Neural crest cell (in vitro differentiated cells): ENCODE data around the gene LYSMD2. TPM values are rescaled to one million over a fixed set of nuclear protein-coding genes. Genes with fewer than 3 reads are reported as not detected.

Experiments
- DNase-seq: peaks from one replicate; pipeline ENCODE4 v3.0.0; 2021; ENCODE audit warnings: low read depth, mixed read lengths, low spot score
- H3K27ac Mint-ChIP-seq: one replicate; pipeline ENCODE4 v1.8.0; 2021; ENCODE audit warnings: mild to moderate bottlenecking, mixed read lengths; ENCODE audit not compliant: unreplicated experiment
- H3K27me3 Mint-ChIP-seq: 2 replicates; pipeline ENCODE4 v1.8.0; 2021; ENCODE audit warnings: low read depth, mild to moderate bottlenecking, mixed read lengths
- H3K36me3 Mint-ChIP-seq: 2 replicates; pipeline ENCODE4 v1.8.0; 2021; ENCODE audit warnings: low read depth, mild to moderate bottlenecking, mixed read lengths
- H3K4me1 Mint-ChIP-seq: 2 replicates; pipeline ENCODE4 v1.8.0; 2021; ENCODE audit warnings: mixed read lengths
- H3K4me3 Mint-ChIP-seq: one replicate; pipeline ENCODE4 v1.8.0; 2021; ENCODE audit warnings: mild to moderate bottlenecking, mixed read lengths
- H3K9me3 Mint-ChIP-seq: 2 replicates; pipeline ENCODE4 v1.8.0; 2021; ENCODE audit warnings: mixed read lengths
- CTCF ChIP-seq: fragments of 200-600 bp; sonication (generic); conservative IDR thresholded peaks from 2 replicates; pipeline ENCODE4 v1.5.0; 2021; ENCODE audit warnings: antibody characterized with exemption, mild to moderate bottlenecking
- total RNA-seq: library from RNA; stranded (reverse); gene quantifications from 2 replicates; pipeline ENCODE4 v1.2.1, GENCODE V29; 2021

The LYSMD2 gene
- total RNA-seq, 1 donor from 2014 or later: 2.4 TPM

- H3K4me1 Mint-ChIP-seq: peaks cover 14% of the 10 kb centered on the region
- no peaks in the 10 kb centered on the region for H3K27me3 Mint-ChIP-seq
- no peaks in the 10 kb centered on the region for H3K9me3 Mint-ChIP-seq
- no peak overlapping the region for H3K27ac Mint-ChIP-seq
- no peak for DNase-seq
- no peak for TF ChIP-seq CTCF
- H3K4me3 Mint-ChIP-seq: no peak overlapping the region
- H3K36me3 Mint-ChIP-seq: no peaks in the 10 kb centered on the region
These were observed 12.8 kb downstream of the LYSMD2 start for GRCh38 chr15:51724673-51725072.

- H3K27ac Mint-ChIP-seq: no peak overlapping the region
- TF ChIP-seq CTCF: no peak
- no peaks in the 10 kb centered on the region for H3K9me3 Mint-ChIP-seq
- H3K27me3 Mint-ChIP-seq: no peaks in the 10 kb centered on the region
- no peak for DNase-seq
- H3K4me3 Mint-ChIP-seq: no peak overlapping the region
- no peaks in the 10 kb centered on the region for H3K36me3 Mint-ChIP-seq
- peaks cover 14% of the 10 kb centered on the region for H3K4me1 Mint-ChIP-seq
These were observed 13.3 kb downstream of the LYSMD2 start for GRCh38 chr15:51724199-51724598.

GRCh38 chr15:51721199-51721960 is 16.1 kb downstream of the LYSMD2 start:
- no peak for DNase-seq
- peaks cover 8% of the 10 kb centered on the region for H3K4me1 Mint-ChIP-seq
- H3K27me3 Mint-ChIP-seq: no peaks in the 10 kb centered on the region
- no peaks in the 10 kb centered on the region for H3K36me3 Mint-ChIP-seq
- TF ChIP-seq CTCF: no peak
- no peaks in the 10 kb centered on the region for H3K9me3 Mint-ChIP-seq
- H3K4me3 Mint-ChIP-seq: no peak overlapping the region
- no peak overlapping the region for H3K27ac Mint-ChIP-seq

- no peaks in the 10 kb centered on the region for H3K9me3 Mint-ChIP-seq
- DNase-seq: no peak
- peaks cover 9% of the 10 kb centered on the region for H3K4me1 Mint-ChIP-seq
- H3K27ac Mint-ChIP-seq: no peak overlapping the region
- H3K27me3 Mint-ChIP-seq: no peaks in the 10 kb centered on the region
- no peaks in the 10 kb centered on the region for H3K36me3 Mint-ChIP-seq
- no peak for TF ChIP-seq CTCF
- H3K4me3 Mint-ChIP-seq: no peak overlapping the region
These were observed 17.1 kb downstream of the LYSMD2 start for GRCh38 chr15:51720201-51720995.

GRCh38 chr15:51718746-51719145 is 18.7 kb downstream of the LYSMD2 start:
- Mint-ChIP-seq H3K4me1 (peaks cover 14% of the 10 kb centered on the region), H3K4me3 (no peak overlapping the region), H3K27ac (no peak overlapping the region), H3K9me3 (no peaks in the 10 kb centered on the region), H3K36me3 (no peaks in the 10 kb centered on the region), H3K27me3 (no peaks in the 10 kb centered on the region)
- no peak for DNase-seq
- no peak for TF ChIP-seq CTCF
